ENCODE results near the gene LITAFD.
A peak's percentile ranks its signal among the peaks of the same experiment; 100 is the strongest.
"Not testable (repeated sequence)": the region's sequence is repeated elsewhere in the genome, so short reads cannot be mapped to it uniquely, and the experiment has no call there.

The LITAFD gene

DNA sequence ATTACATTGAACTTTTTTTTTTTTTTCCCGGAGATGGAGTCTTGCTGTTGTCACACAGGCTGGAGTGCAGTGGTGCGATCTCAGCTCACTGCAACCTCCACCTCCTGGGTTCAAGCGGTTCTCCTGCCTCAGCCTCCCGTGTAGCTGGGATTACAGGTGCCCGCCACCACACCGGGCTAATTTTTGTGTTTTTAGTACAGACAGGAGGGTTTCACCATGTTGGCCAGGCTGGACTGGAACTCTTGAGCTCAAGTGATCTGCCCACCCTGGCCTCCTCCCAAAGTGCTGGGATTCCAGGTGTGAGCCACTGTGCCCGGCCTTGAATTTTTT, 8.3 kb upstream of the LITAFD start:
- DNase-seq: not testable (repeated sequence)

DNA sequence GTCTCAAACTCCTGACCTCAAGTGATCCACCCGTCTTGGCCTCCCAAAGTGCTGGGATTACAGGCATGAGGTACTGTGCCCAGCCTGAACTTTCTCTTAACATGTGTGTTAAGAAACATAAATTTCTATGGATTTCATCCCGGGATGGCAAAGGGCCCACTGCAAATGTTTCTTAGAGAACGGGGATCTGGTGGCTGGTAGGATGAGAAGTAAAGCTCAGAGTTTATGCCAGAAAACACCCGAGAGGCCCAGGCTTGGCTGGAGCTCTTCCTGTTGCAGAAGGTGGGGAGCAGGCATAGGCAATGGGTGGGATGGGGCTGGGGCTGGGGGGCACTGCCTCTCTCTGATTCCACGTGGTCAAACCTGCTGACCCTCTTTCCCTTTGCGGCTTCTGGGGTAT, 7.8 kb upstream of the LITAFD start:
- no peak for DNase-seq

GRCh38 chr16:8875317-8875716, 6.8 kb upstream of the LITAFD start:
- DNase-seq: not testable (repeated sequence)

DNA sequence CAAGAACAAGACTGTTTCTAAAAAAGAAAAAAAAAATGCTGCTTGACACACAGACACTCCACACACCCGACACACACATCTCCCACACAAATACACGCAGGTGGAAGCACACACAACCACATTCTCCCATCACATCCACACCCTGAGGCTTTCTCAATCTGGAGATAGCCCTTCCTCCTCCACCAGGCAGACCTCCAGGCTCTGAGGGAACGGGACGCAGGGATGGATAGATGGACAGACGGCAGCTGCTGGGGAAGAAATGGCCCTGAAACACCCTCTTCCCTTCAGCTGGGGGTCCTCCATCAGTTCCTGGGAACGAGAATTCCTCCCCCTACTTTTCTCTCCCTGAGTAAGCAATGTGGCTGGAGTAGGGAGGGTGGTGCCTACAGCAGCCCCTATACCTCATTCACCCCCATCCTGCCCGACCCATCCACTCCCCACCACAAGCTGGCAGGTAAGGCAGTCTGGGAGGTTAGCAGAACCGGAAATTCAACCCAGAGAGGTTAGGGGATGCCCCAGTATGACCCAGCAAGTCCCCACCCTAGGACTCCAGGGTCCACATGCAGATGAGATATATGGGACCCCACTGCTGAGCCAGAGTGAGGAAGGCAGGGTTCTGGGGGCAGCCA, 4.1 kb upstream of the LITAFD start:
- DNase-seq: no peak

- peak; percentile 50 for DNase-seq
Observed at GRCh38 chr16:8878523-8878911, 3.6 kb upstream of the LITAFD start.

DNA sequence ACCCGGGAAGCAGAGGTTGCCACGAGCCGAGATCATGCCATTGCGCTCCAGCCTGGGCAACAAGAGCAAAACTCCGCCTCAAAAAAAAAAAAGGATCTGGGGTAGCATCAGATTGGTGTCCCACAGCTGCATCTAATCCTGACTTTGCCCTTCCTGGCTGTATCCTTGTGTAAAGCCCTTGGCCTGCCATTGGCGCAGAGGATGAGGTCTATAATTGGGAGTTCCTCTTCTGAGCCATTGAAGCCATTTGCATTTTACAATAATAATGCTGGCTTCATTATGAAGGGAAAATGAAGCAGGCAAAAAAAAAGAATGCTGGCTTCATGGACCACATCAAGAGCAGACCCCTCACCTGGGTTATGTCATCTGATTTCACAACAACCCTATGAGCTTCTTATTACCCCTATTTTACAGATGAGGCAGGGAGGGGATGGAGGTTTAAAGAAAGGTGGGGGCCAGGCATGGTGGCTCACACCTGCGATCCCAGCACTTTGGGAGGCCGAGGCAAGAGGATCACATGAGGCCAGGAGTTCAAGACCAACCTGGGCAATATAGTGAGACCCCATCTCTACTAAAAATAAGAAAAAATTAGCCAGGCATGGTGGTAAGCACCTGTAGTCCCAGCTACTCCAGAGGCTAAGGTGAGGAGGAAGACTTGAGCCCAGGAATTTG, 1.2 kb upstream of the LITAFD start:
- no peak for DNase-seq

DNA sequence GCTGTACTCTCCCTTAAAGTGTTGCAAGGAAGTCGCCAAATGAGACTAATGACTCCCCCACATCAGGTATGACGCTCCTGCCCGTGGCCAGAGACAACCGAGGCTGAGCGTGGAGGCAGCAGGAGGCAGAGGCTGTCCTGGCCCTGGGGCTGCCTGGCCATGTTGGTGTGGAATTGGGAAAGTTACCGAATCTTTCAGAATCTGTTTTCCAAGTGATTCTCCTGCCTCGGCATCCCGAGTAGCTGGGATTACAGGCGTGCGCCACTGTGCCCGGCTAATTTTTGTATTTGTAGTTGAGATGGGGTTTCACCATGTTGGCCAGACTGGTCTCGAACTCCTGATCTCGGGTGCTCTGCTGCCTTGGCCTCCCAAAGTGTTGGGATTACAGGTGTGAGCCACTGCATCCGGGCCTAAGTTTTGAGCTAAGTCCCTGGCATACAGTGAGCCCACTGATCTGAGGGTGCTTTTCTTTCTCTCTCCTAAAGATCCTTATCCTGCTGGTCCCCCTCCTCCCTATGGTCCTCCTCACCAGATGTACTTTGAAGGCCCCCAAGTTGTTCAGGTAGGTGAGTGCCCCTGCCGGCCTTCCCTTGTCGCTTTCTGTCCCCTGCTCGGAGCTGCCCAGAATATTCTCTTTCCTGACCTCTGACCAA, 700 bp downstream of the LITAFD start:
- no peak for DNase-seq

DNA sequence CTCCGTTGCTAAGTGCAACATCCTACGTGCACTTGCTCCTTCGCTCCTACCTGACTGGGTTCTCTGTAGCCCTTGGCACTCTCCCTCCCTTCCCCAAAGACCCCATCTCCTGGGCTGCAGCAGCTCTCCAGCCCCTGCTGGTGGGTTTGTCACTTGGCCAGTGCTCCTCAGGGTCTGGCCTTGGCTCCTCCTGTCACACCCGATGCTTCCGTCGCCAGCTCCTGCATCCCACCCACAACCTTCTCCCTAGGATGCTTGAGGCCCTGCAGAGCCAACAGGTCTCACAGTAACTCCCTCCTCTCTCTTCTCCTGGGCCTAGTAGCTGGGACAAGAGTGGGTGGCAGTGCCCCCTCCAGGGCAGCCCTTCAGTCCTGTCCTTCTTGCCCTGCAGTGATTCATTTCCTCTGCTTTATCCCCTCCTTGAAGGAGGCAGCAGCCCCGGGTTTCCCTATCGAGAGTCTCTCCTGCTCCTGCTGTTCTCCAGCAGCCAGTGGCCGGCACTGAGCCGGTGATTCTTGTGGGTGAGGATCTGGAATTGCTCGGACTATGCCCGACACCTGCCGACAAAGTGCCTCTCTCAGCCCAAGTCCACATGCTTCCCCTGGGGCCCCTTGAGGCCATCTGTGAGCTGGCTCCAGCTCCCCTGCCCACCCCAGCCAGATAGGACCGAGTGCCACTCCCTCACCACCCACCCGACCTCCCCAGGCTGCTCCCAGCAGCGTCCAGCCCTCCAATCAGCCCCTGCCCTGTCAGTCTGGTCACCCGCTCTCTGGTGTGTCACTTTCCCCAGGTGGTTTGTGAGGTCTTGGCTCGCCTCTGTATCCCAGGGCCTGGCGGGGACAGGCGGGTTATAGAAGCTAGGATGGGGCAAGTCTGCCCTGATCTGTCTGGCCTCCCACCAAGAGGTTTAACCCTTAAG, 3.8 kb downstream of the LITAFD start:
- DNase-seq: peak; percentile 76

DNA sequence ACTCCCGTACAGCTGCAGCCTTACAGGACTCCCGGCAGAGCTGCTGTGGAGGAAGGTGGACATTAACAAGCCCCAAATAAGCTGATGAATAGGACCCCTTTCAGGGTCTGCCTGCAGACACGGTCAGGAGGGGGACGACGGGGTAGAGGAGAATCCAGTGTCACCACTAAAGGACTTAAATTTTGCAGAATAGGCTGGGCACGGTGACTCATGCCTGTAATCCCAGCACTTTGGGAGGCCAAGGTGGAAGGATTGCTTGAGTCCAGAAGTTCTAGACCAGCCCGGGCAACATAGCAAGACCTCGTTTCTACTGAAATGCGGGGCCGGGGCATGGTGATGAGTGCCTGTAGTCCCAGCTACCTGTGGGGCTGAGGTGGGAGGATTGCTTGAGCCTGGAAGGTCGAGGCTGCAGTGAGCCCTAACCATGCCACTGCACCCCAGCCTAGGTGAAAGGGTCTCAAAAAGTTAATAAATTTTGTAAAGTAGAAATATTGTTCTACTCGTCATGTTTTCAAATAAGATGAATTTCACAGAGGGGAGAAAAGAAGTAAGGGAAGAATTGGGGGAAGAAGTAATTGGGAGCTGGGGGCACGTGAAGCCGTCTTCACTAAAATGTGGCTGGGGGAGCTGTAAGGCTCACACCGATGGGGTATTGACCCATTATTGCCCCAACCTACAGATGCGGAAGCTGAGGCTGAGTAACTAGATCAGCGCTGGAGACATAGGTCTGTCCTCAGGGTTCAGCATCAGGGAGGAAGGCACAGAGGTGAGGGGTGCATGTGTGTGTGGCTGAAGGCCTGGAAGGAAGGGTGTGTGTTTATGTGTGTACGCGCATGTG, 4.7 kb downstream of the LITAFD start:
- DNase-seq: no peak

DNA sequence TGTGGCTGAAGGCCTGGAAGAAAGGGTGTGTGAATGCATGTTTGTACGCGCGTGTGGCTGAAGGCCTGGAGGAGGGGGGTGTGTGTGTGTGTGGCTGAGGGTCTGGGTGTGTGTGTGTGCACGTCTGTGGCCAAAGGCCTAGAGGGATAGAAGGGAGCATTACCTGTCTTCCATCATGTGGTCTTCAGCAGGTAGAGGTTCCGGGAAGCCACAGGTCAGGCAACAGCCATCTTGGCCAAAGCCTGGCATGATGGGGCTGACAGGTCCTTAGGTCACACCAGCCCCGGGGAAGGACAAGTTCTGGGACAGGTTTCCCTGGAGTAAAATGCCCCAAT, 5.2 kb downstream of the LITAFD start:
- no peak for DNase-seq

DNA sequence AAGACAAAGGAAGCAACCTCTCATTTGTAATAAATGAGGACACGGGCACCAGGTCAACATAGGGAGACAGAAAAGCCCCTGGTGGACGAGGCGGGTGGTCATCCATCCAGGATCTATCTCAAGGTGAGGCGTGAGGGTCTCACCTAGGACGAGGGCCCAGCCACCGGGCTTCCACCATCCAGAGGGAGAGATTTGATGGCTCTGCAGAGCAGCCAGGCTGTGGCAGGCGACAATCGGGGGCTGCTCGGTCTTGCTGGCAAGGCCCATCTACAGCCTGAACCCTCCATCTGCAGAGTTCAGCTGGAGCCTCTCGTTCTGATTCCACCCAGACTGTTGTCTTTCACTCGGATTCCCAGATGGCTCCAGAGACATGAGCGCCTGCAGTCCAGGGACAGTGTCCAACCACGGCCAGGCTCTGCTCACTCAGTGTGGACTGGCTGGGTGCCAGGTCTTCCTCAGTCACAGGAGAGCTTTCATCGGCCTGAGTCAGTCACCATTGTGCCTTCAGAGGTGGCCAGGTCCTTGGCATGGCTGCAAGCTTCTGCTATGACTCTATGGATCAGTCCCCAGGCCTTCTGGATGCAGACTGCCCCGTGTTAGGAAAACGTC, 5.9 kb downstream of the LITAFD start:
- peak; percentile 43 for DNase-seq

GRCh38 chr16:8888951-8889892, 7.1 kb downstream of the LITAFD start:
- DNase-seq: no peak

GRCh38 chr16:8889893-8890548, 7.9 kb downstream of the LITAFD start:
- no peak for DNase-seq

GRCh38 chr16:8890549-8890921, 8.4 kb downstream of the LITAFD start:
- DNase-seq: no peak

DNA sequence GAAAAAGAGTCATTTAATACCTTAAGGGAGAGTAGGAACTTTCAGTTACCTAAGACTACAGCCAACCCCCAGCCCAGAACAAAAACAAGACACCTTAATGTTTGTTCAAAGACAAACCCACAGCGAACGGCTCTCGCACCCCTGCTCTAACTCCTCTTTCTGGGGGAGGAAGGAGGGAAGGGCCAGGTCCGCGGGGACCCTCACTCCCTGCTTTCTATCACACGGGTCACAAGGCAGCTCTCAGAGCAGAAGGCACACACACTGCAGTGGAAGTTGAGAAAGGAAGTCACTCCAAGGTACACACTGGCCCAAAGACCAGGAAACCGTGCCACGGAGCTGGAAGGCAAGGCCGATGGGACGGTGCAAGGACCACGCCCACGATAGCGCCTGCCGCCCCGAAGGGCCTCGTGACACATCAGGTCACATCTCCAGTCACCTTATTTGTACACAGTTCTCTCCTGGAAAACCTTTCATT, 10.0 kb downstream of the LITAFD start:
- no peak for DNase-seq

- no peak for DNase-seq
Observed at GRCh38 chr16:8893426-8893825, 11.3 kb downstream of the LITAFD start.

GRCh38 chr16:8893976-8894690, 12.0 kb downstream of the LITAFD start:
- DNase-seq: no peak

DNA sequence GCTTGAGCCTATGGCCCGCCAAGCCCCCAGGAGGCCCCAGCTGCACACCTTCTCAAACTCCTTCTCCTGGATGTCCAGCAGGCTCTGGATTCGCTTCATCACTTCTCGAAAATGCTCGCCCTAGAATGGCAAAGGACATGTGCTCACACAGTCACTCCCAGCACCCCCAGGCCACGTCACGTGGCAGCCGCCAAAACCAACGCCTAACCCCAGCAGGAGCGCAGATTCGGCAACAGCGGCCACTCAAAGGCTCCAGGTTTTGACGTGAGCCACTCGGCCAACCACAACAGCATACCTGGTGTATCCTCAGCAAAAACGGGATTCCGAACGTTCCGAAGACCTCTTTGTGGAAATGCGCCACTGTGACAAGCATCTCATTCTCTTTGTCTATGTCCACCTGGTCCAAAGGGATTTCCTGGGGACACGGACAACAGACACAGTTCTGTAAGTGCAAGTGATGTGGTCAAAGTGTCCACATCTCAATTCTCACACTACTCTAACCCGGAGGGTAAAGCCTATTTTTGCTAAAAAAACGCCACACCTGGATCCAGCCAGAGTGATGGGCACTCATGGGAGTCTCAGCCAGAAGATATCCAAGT, 12.7 kb downstream of the LITAFD start:
- no peak for DNase-seq

DNA sequence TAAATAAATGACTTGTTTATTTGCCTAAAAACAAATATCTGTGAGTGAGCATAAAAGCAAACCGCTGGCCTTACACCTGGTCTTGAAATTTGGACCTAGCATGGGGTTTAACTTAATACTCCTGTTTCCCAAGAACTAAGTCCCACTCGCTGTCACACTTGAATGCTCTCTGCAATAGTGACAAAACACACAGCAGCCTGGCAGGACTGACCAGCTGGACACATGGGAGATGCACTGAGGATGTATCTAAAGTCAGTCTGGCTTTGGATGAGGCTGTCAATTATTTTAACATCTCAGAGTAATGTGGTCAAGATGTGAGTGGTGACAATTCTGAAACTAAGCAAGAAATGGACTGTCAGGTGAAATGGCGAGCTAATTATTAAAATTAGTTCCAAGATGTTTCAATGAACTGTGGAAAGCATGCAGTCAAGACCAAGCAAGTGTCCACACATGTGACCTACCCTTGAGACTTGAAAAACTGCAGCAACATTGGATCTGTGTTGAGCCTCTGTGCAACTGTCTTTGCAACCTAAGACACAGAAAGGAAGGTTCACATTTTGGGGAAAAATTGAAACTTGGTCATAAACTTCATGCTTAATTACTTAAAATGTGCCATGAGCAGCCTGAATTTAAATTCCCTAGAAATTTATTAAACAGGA, 16.6 kb downstream of the LITAFD start:
- DNase-seq: no peak

All from T1000 (cell line).